ENCODE results near the gene COPG2.

GRCh38 chr7:130483031-130483430 lies 185.5 kb downstream of the COPG2 start:
- TF ChIP-seq ZUFSP (CRISPR knock-in tag; IDR thresholded peaks at IDR 0.05; ENCODE audit: borderline replicate concordance): no peak
- no peak for TF ChIP-seq E2F1 (CRISPR knock-in tag; IDR thresholded peaks at IDR 0.05)
- TF ChIP-seq ZC3H4 (CRISPR knock-in tag; IDR thresholded peaks at IDR 0.05; ENCODE audit: borderline replicate concordance): no peak
- no peak for TF ChIP-seq ESRRA (CRISPR knock-in tag; IDR thresholded peaks at IDR 0.05; ENCODE audit: low read depth)
- no peak for TF ChIP-seq ZNF263 (CRISPR knock-in tag; IDR thresholded peaks at IDR 0.05)
- no peak for TF ChIP-seq ZBTB26 (CRISPR knock-in tag; IDR thresholded peaks at IDR 0.05; ENCODE audit: borderline replicate concordance)
- no peak for TF ChIP-seq SMC3 (IDR thresholded peaks at IDR 0.05; ENCODE audit: low read length)
